GM10248 (cell line): ENCODE data around the gene DYRK2.

Source experiments
- CTCF ChIA-PET: fragments of 300-600 bp; sonication (Branson Sonifier 250); formaldehyde crosslinking; extraction: SDS; loops from one replicate; lab custom pipeline; 2021; ENCODE audit warnings: antibody characterized with exemption; lab: Yijun Ruan, JAX
- POLR2A ChIA-PET: fragments of 350-650 bp; sonication (Branson Sonifier 250); formaldehyde crosslinking; extraction: SDS; loops from one replicate; lab custom pipeline; 2020; ENCODE audit warnings: antibody characterized with exemption; lab: Yijun Ruan, JAX
- DNase-seq: peaks from one replicate; pipeline ENCODE4 v3.0.0; 2012; ENCODE audit errors: extremely low spot score
- TF ChIP-seq, protein P1 (sequence below): IDR thresholded peaks from 2 replicates; pipeline ENCODE4 v1.5.1; 2012; ENCODE audit warnings: mild to moderate bottlenecking, low read depth; ENCODE audit errors: extremely low read depth, missing control alignments, control extremely low read depth

DYRK2 gene

GRCh38 chr12:67664171-67664570 lies 15.6 kb downstream of the DYRK2 start:
- TF ChIP-seq, protein P1, sequence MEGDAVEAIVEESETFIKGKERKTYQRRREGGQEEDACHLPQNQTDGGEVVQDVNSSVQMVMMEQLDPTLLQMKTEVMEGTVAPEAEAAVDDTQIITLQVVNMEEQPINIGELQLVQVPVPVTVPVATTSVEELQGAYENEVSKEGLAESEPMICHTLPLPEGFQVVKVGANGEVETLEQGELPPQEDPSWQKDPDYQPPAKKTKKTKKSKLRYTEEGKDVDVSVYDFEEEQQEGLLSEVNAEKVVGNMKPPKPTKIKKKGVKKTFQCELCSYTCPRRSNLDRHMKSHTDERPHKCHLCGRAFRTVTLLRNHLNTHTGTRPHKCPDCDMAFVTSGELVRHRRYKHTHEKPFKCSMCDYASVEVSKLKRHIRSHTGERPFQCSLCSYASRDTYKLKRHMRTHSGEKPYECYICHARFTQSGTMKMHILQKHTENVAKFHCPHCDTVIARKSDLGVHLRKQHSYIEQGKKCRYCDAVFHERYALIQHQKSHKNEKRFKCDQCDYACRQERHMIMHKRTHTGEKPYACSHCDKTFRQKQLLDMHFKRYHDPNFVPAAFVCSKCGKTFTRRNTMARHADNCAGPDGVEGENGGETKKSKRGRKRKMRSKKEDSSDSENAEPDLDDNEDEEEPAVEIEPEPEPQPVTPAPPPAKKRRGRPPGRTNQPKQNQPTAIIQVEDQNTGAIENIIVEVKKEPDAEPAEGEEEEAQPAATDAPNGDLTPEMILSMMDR, result no peak
- no peak for DNase-seq
- CTCF ChIA-PET, result interaction anchor here (1.4 to 1.6 kb wide), 2 partner anchors 16 to 28 kb away, joined by 3 to 4 read pairs; no protein-coding TSS in a partner anchor
- POLR2A ChIA-PET, result no interaction called here

- CTCF ChIA-PET, result interaction anchor here (1.6 kb wide), 1 partner anchor 18 kb away, joined by 4 read pairs; no protein-coding TSS in a partner anchor
- TF ChIP-seq, protein P1, result no peak
- POLR2A ChIA-PET, result no interaction called here
- no peak for DNase-seq
Measured at GRCh38 chr12:67665679-67666078, 17.1 kb downstream of the DYRK2 start.

GRCh38 chr12:67666605-67667004 lies 18.1 kb downstream of the DYRK2 start:
- ChIA-PET CTCF (no interaction called here), POLR2A (no interaction called here)
- TF ChIP-seq, protein P1, result no peak
- no peak for DNase-seq

DNA sequence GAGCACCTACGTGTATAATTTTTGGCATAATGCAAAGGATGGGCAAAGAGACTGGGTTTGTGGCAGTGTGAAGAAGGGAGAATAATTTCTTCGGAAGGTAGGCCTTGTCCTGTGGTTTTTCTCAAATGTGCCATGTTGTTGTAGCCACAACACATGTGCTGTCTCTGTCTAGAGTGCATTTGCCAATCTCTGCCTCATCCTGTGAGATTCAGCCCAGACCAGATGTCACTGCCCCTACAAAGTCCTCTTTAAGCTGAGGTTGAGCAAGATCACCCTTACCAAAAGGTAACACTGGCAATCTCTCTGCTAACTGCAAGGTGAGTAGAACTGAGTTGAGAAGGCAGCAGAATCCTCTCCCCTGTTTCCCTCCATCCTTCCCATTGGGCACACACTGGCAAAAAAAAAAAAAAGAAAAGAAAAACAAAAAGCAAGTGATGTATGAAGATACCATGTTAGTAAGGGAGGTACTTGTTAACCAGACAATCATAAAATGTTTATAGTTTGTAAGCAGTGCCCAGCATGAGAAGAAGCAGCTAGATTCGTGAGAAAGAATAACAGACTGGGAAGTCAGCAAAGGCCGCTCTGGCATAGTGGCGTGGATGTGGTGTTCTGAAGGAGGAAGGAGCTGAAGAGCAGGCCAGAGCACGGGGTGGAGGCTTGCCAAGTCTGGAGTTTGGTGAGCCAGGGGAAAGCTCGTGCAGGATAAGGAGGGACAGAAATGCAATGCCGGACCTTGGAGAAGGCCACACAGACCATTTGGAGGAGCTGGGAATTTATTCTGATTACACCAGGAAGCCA lies 18.9 kb downstream of the DYRK2 start:
- no peak for DNase-seq
- CTCF ChIA-PET, result no interaction called here
- POLR2A ChIA-PET, result no interaction called here

GRCh38 chr12:67669217-67669933 lies 20.8 kb downstream of the DYRK2 start:
- CTCF ChIA-PET, result no interaction called here
- no peak for DNase-seq
- TF ChIP-seq, protein P1, result no peak
- POLR2A ChIA-PET, result no interaction called here

More for the DNA sequence above, 18.9 kb downstream of the DYRK2 start:
- TF ChIP-seq, protein P1, result no peak

- ChIA-PET POLR2A (no interaction called here), CTCF (no interaction called here)
- TF ChIP-seq, protein P1, result no peak
- DNase-seq, result no peak
Measured at GRCh38 chr12:67669934-67670631, 21.5 kb downstream of the DYRK2 start.
